Neural cell (in vitro differentiated cells): Measurements from ENCODE around the gene OR51A2. TPM values are rescaled to one million over a fixed set of nuclear protein-coding genes. Genes with fewer than 3 reads are reported as not detected.

Experiments used
- H2AFZ ChIP-seq: fragments of 200-600, 300-800 bp; sonication (generic), shearing (Covaris generic); 2 replicates; pipeline ENCODE4 v1.6.0; 2014; ENCODE audit warnings: low read depth, mild to moderate bottlenecking, antibody characterized with exemption, low read length, moderate library complexity
- H3F3A ChIP-seq: fragments of 200-600 bp; shearing (Covaris generic); 2 replicates; pipeline ENCODE4 v1.6.1; 2016; ENCODE audit warnings: mild to moderate bottlenecking, moderate library complexity, mixed read lengths, antibody characterized with exemption, low read length; ENCODE audit not compliant: insufficient read depth, poor library complexity, severe bottlenecking
- H3K27ac ChIP-seq: fragments of 200-600, 300-800 bp; sonication (generic), shearing (Covaris generic); 2 replicates; pipeline ENCODE4 v1.5.1; 2014; ENCODE audit warnings: mild to moderate bottlenecking, low read length, moderate library complexity
- H3K27me3 ChIP-seq: fragments of 300-800, 200-600 bp; sonication (generic), shearing (Covaris generic); 2 replicates; pipeline ENCODE4 v1.6.0; 2014; ENCODE audit warnings: mild to moderate bottlenecking, low read depth, low read length, moderate library complexity; ENCODE audit not compliant: insufficient read depth
- H3K36me3 ChIP-seq: fragments of 300-800, 200-600 bp; sonication (generic), shearing (Covaris generic); 2 replicates; pipeline ENCODE4 v1.5.1; 2014; ENCODE audit warnings: mild to moderate bottlenecking, antibody characterized with exemption, low read length, moderate library complexity; ENCODE audit not compliant: insufficient read depth
- H3K4me2 ChIP-seq: fragments of 300-800, 200-600 bp; sonication (generic), shearing (Covaris generic); 2 replicates; pipeline ENCODE4 v1.6.0; 2014; ENCODE audit warnings: mild to moderate bottlenecking, low read length
- H3K4me3 ChIP-seq: fragments of 300-800, 200-600 bp; sonication (generic), shearing (Covaris generic); 2 replicates; pipeline ENCODE4 v1.5.1; 2014; ENCODE audit warnings: mild to moderate bottlenecking, low read length, moderate library complexity
- H3K79me2 ChIP-seq: fragments of 200-600 bp; shearing (Covaris generic); replicated peaks from 2 replicates; pipeline ENCODE4 v1.6.0; 2014; ENCODE audit warnings: mild to moderate bottlenecking, low read length, moderate library complexity; ENCODE audit not compliant: insufficient read depth
- H3K9ac ChIP-seq: fragments of 300-800, 200-600 bp; sonication (generic), shearing (Covaris generic); 2 replicates; pipeline ENCODE4 v1.6.1; 2016; ENCODE audit warnings: mild to moderate bottlenecking, low read length, mixed read lengths
- H3K9me2 ChIP-seq: fragments of 200-600 bp; shearing (Covaris generic); 2 replicates; pipeline ENCODE4 v1.6.1; 2016; ENCODE audit warnings: mild to moderate bottlenecking, low read length, mixed read lengths; ENCODE audit not compliant: insufficient read depth
- H3K9me3 ChIP-seq: fragments of 200-600, 300-800 bp; sonication (generic), shearing (Covaris generic); 2 replicates; pipeline ENCODE4 v1.6.1; 2016; ENCODE audit warnings: mild to moderate bottlenecking, mixed run types, low read length, moderate library complexity, mixed read lengths
- H4K20me1 ChIP-seq: fragments of 200-600 bp; shearing (Covaris generic); 2 replicates; pipeline ENCODE4 v1.6.1; 2016; ENCODE audit warnings: mild to moderate bottlenecking, mixed run types; ENCODE audit not compliant: insufficient read depth
- CTCF ChIP-seq: fragments of 450-650 bp; IDR thresholded peaks from 2 replicates; pipeline ENCODE4 v1.5.1; 2014; ENCODE audit warnings: antibody characterized with exemption, mild to moderate bottlenecking, moderate library complexity; ENCODE audit not compliant: poor library complexity, severe bottlenecking
- EP300 ChIP-seq: fragments of 450-650 bp; conservative IDR thresholded peaks from 2 replicates; pipeline ENCODE4 v1.6.1; 2014; ENCODE audit warnings: antibody characterized with exemption, mild to moderate bottlenecking, moderate library complexity; ENCODE audit not compliant: poor library complexity, severe bottlenecking
- EZH2 ChIP-seq: fragments of 200-600, 300-800 bp; shearing (Covaris generic), sonication (generic); IDR thresholded peaks from 2 replicates; pipeline ENCODE4 v1.6.1; 2014; ENCODE audit warnings: antibody characterized with exemption, low read length, borderline replicate concordance, mild to moderate bottlenecking; ENCODE audit not compliant: insufficient read depth, poor library complexity, severe bottlenecking
- MXI1 ChIP-seq: fragments of 450-650 bp; conservative IDR thresholded peaks from 2 replicates; pipeline ENCODE4 v1.6.1; 2014; ENCODE audit warnings: antibody characterized with exemption, mild to moderate bottlenecking; ENCODE audit not compliant: poor library complexity, severe bottlenecking
- POLR2AphosphoS5 ChIP-seq: IDR thresholded peaks from 2 replicates; pipeline ENCODE4 v1.6.1; 2012
- RAD21 ChIP-seq: fragments of 450-650 bp; conservative IDR thresholded peaks from 2 replicates; pipeline ENCODE4 v1.6.1; 2014; ENCODE audit warnings: antibody characterized with exemption, mild to moderate bottlenecking, moderate library complexity
- REST ChIP-seq: IDR thresholded peaks from 2 replicates; pipeline ENCODE4 v1.6.1; 2012; ENCODE audit warnings: borderline replicate concordance
- SMC3 ChIP-seq: fragments of 450-650 bp; conservative IDR thresholded peaks from 2 replicates; pipeline ENCODE4 v1.6.1; 2014; ENCODE audit warnings: antibody characterized with exemption, mild to moderate bottlenecking, moderate library complexity; ENCODE audit not compliant: poor library complexity
- TAF1 ChIP-seq: IDR thresholded peaks from 2 replicates; pipeline ENCODE4 v1.6.1; 2012; ENCODE audit warnings: low read depth
- polyA plus RNA-seq: library from polyadenylated mRNA; depleted of rRNA; stranded (reverse); fragments of >200 nt; gene quantifications from 2 replicates; pipeline ENCODE4 v1.2.3, GENCODE V29; 2014

The OR51A2 gene
- polyA plus RNA-seq, 1 donor from 2014 or later: not detected

GRCh38 chr11:4960877-4961276 lies 5.4 kb upstream of the OR51A2 start:
- H3K36me3 ChIP-seq: no peaks in the 10 kb centered on the region
- H3K79me2 ChIP-seq: no peaks in the 10 kb centered on the region
- H3K9me3 ChIP-seq: no peaks in the 10 kb centered on the region
- H3F3A ChIP-seq: no peaks in the 10 kb centered on the region
- H3K27ac ChIP-seq: no peak overlapping the region
- TF ChIP-seq RAD21 (no peak), TAF1 (no peak), EP300 (no peak), POLR2AphosphoS5 (no peak), SMC3 (no peak), REST (no peak)
- H3K9me2 ChIP-seq: no peaks in the 10 kb centered on the region
- H3K4me2 ChIP-seq: no peak overlapping the region
- H3K4me3 ChIP-seq: no peak overlapping the region
- H2AFZ ChIP-seq: no peak overlapping the region
- H3K9ac ChIP-seq: no peak overlapping the region
- H3K27me3 ChIP-seq: no peaks in the 10 kb centered on the region
- no peaks in the 10 kb centered on the region for H4K20me1 ChIP-seq

GRCh38 chr11:4957396-4957795 lies 1.9 kb upstream of the OR51A2 start:
- Histone ChIP-seq H3K9ac (no peak overlapping the region), H3K4me2 (no peak overlapping the region), H3F3A (no peaks in the 10 kb centered on the region), H3K79me2 (no peaks in the 10 kb centered on the region), H3K9me3 (no peaks in the 10 kb centered on the region), H3K27ac (no peak overlapping the region), H3K9me2 (no peaks in the 10 kb centered on the region), H2AFZ (no peak overlapping the region), H3K27me3 (no peaks in the 10 kb centered on the region), H3K36me3 (no peaks in the 10 kb centered on the region), H3K4me3 (no peak overlapping the region), H4K20me1 (no peaks in the 10 kb centered on the region)
- TF ChIP-seq SMC3 (no peak), EZH2 (no peak), REST (no peak), MXI1 (no peak), CTCF (no peak), RAD21 (no peak), TAF1 (no peak), POLR2AphosphoS5 (no peak), EP300 (no peak)
